Measurements from ENCODE around the gene CSE1L.

DNA sequence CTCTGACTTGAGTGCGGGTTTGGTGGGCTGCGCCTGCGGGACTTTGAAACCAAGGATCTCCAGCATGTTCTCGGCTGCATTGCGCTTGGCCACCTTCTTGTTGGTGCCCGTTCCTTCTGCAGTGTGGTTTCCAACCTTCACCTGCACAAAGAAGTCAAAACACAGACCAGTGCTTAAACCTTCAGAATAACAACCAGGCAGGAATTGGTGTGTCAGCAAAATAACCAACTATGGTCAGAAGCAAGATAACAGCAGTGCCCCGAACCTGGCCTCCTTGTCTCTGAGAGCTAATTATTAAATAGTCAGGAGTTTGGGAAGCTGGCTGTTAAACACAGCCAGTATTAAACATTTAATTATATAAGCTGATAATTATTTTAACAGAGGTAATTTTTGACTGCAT, 73.9 kb downstream of the CSE1L start:
- TF ChIP-seq TCF7L2 (IDR thresholded peaks at IDR 0.05; ENCODE audit: borderline replicate concordance, extremely low read depth, insufficient read depth, insufficient read length) (no peak), POLR2A (IDR thresholded peaks at IDR 0.05; ENCODE audit: borderline replicate concordance, extremely low read depth, insufficient read depth, insufficient read length) (no peak), RAD21 (IDR thresholded peaks at IDR 0.05; ENCODE audit: low read depth) (no peak), YY1 (IDR thresholded peaks at IDR 0.05; ENCODE audit: extremely low read depth, insufficient replicate concordance, low read depth, low read length) (no peak), EZH2phosphoT487 (IDR thresholded peaks at IDR 0.05; ENCODE audit: borderline replicate concordance) (no peak)
- TF ChIP-seq, protein P1, sequence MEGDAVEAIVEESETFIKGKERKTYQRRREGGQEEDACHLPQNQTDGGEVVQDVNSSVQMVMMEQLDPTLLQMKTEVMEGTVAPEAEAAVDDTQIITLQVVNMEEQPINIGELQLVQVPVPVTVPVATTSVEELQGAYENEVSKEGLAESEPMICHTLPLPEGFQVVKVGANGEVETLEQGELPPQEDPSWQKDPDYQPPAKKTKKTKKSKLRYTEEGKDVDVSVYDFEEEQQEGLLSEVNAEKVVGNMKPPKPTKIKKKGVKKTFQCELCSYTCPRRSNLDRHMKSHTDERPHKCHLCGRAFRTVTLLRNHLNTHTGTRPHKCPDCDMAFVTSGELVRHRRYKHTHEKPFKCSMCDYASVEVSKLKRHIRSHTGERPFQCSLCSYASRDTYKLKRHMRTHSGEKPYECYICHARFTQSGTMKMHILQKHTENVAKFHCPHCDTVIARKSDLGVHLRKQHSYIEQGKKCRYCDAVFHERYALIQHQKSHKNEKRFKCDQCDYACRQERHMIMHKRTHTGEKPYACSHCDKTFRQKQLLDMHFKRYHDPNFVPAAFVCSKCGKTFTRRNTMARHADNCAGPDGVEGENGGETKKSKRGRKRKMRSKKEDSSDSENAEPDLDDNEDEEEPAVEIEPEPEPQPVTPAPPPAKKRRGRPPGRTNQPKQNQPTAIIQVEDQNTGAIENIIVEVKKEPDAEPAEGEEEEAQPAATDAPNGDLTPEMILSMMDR (IDR thresholded peaks at IDR 0.05 in 2 of 3, conservative IDR thresholded peaks at IDR 0.05 in 1 of 3; ENCODE audit: borderline replicate concordance in 1 of 3, insufficient read depth in 1 of 3, low read depth in 2 of 3, low read length in 2 of 3), result no peak
- TF ChIP-seq, protein P2, sequence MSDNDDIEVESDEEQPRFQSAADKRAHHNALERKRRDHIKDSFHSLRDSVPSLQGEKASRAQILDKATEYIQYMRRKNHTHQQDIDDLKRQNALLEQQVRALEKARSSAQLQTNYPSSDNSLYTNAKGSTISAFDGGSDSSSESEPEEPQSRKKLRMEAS (IDR thresholded peaks at IDR 0.05), result no peak
